SK-N-SH (cell line): ENCODE data around the gene NACC1. TPM values are rescaled to one million over a fixed set of nuclear protein-coding genes. Genes with fewer than 3 reads are reported as not detected.

Source experiments
- CTCF ChIA-PET: fragments of 300-600, 350-600 bp; formaldehyde crosslinking; extraction: SDS; loops from one replicate; lab custom pipeline; 2021; lab: Yijun Ruan, JAX
- POLR2A ChIA-PET: fragments of 350-600 bp; sonication (Branson Sonifier 250); formaldehyde crosslinking; extraction: SDS; loops from one replicate; lab custom pipeline; 2020; ENCODE audit warnings: antibody characterized with exemption, inconsistent platforms; lab: Yijun Ruan, JAX
- DNase-seq: peaks from one replicate; pipeline ENCODE4 v3.0.0; 2012
- H2AFZ ChIP-seq: fragments of 200-600 bp; sonication (generic); 2 replicates; pipeline ENCODE4 v1.8.1; 2016; ENCODE audit warnings: antibody characterized with exemption, mild to moderate bottlenecking, low read depth
- H3F3A ChIP-seq: fragments of 200-600 bp; sonication (generic); replicated peaks from 2 replicates; pipeline ENCODE3; 2016; ENCODE audit warnings: antibody characterized with exemption, mild to moderate bottlenecking; ENCODE audit not compliant: insufficient read depth
- H3K27ac ChIP-seq, 2 experiments: fragments of 200-500 bp in 1 of 2; fragments of 200-600 bp in 1 of 2; sonication (Bioruptor generic) in 1 of 2; sonication (generic), shearing (Covaris generic) in 1 of 2; 2 replicates each; pipeline versions ENCODE4 v1.5.1 to v1.6.1; 2014 to 2016; ENCODE audit warnings: low read depth in 2 of 2, inconsistent platforms in 1 of 2, low read length in 1 of 2, mild to moderate bottlenecking in 1 of 2, mixed read lengths in 1 of 2
- H3K27me3 ChIP-seq: fragments of 200-600 bp; sonication (generic), shearing (Covaris generic); 2 replicates; pipeline ENCODE4 v1.6.1; 2016; ENCODE audit warnings: mixed run types; ENCODE audit not compliant: insufficient read depth
- H3K36me3 ChIP-seq, 2 experiments: fragments of 200-500 bp in 1 of 2; fragments of 200-600 bp in 1 of 2; sonication (Bioruptor generic) in 1 of 2; sonication (generic) in 1 of 2; replicated peaks in 1 of 2; 2 replicates each; pipeline versions ENCODE3 to v1.5.1; 2014 to 2016; ENCODE audit warnings: low read length in 1 of 2, mild to moderate bottlenecking in 1 of 2; ENCODE audit not compliant: insufficient read depth in 2 of 2, control insufficient read depth in 1 of 2
- H3K4me1 ChIP-seq, 2 experiments: fragments of 200-500 bp in 1 of 2; fragments of 200-600 bp in 1 of 2; sonication (Bioruptor generic) in 1 of 2; sonication (generic), shearing (Covaris generic) in 1 of 2; 2 replicates each; pipeline versions ENCODE4 v1.5.1 to v1.6.1; 2014 to 2016; ENCODE audit warnings: low read depth in 1 of 2, low read length in 1 of 2, mixed run types in 1 of 2; ENCODE audit not compliant: insufficient read depth in 2 of 2, control insufficient read depth in 1 of 2
- H3K4me2 ChIP-seq: fragments of 200-600 bp; sonication (generic), shearing (Covaris generic); 2 replicates; pipeline ENCODE4 v1.6.1; 2017; ENCODE audit warnings: mixed run types
- H3K4me3 ChIP-seq, 2 experiments: fragments of 200-500 bp in 1 of 2; fragments of 200-600 bp in 1 of 2; sonication (Bioruptor generic) in 1 of 2; sonication (generic), shearing (Covaris generic) in 1 of 2; 2 replicates each; pipeline versions ENCODE4 v1.5.1 to v1.8.1; 2014 to 2016; ENCODE audit warnings: low read depth in 2 of 2, inconsistent platforms in 1 of 2, low read length in 1 of 2, mild to moderate bottlenecking in 1 of 2, mixed read lengths in 1 of 2, moderate library complexity in 1 of 2
- H3K79me2 ChIP-seq: fragments of 200-600 bp; sonication (generic); 2 replicates; pipeline ENCODE4 v1.8.1; 2017; ENCODE audit warnings: mild to moderate bottlenecking; ENCODE audit not compliant: insufficient read depth
- H3K9ac ChIP-seq: fragments of 200-600 bp; sonication (generic); 2 replicates; pipeline ENCODE4 v1.6.1; 2017; ENCODE audit warnings: mixed run types
- H3K9me2 ChIP-seq: fragments of 200-600 bp; sonication (generic); 2 replicates; pipeline ENCODE4 v1.6.1; 2017; ENCODE audit warnings: mixed run types
- H3K9me3 ChIP-seq: fragments of 200-600 bp; sonication (generic); 2 replicates; pipeline ENCODE4 v1.6.1; 2017; ENCODE audit warnings: mixed run types, mild to moderate bottlenecking, moderate library complexity
- H4K20me1 ChIP-seq: fragments of 200-600 bp; sonication (generic); 2 replicates; pipeline ENCODE4 v1.6.1; 2017; ENCODE audit warnings: mild to moderate bottlenecking, mixed run types; ENCODE audit not compliant: insufficient read depth
- FOSL2 ChIP-seq: IDR thresholded peaks from 2 replicates; pipeline ENCODE4 v1.4.0; 2012; ENCODE audit warnings: low read depth, mild to moderate bottlenecking, moderate library complexity, borderline replicate concordance
- FOXM1 ChIP-seq: IDR thresholded peaks from 2 replicates; pipeline ENCODE4 v1.4.0; 2012; ENCODE audit warnings: low read depth, mild to moderate bottlenecking
- GABPA ChIP-seq: IDR thresholded peaks from 2 replicates; pipeline ENCODE4 v1.4.0; 2012; ENCODE audit warnings: low read depth, mild to moderate bottlenecking
- GATA2 ChIP-seq: sonication (generic); formaldehyde crosslinking; IDR thresholded peaks from 2 replicates; pipeline ENCODE4 v1.5.0; 2020; ENCODE audit warnings: mild to moderate bottlenecking, missing genetic modification reagents
- IRF3 ChIP-seq: fragments of 150-350 bp; IDR thresholded peaks from 2 replicates; pipeline ENCODE4 v1.6.1; 2016; ENCODE audit warnings: mild to moderate bottlenecking, low read depth, low read length
- JUND ChIP-seq: IDR thresholded peaks from 2 replicates; pipeline ENCODE4 v1.4.0; 2012
- MEF2A ChIP-seq: IDR thresholded peaks from 2 replicates; pipeline ENCODE4 v1.4.0; 2012; ENCODE audit warnings: low read depth, borderline replicate concordance
- MXI1 ChIP-seq: IDR thresholded peaks from 2 replicates; pipeline ENCODE4 v1.6.1; 2012; ENCODE audit warnings: mild to moderate bottlenecking, low read depth, low read length, improper control_type of control experiment
- NFIC ChIP-seq: IDR thresholded peaks from 2 replicates; pipeline ENCODE4 v1.4.0; 2012; ENCODE audit warnings: borderline replicate concordance
- PBX3 ChIP-seq: IDR thresholded peaks from 2 replicates; pipeline ENCODE4; 2012
- RAD21 ChIP-seq: IDR thresholded peaks from 2 replicates; pipeline ENCODE4 v1.6.1; 2012; ENCODE audit warnings: mild to moderate bottlenecking, low read length
- RCOR1 ChIP-seq: fragments of 150-350 bp; IDR thresholded peaks from 2 replicates; pipeline ENCODE4 v1.6.1; 2017; ENCODE audit warnings: antibody characterized with exemption, low read length
- SIN3A ChIP-seq: IDR thresholded peaks from 2 replicates; pipeline ENCODE4 v1.6.1; 2012; ENCODE audit warnings: low read depth, mild to moderate bottlenecking, low read length, moderate library complexity, borderline replicate concordance
- TAF1 ChIP-seq: IDR thresholded peaks from 2 replicates; pipeline ENCODE4 v1.6.1; 2012; ENCODE audit warnings: low read depth, mild to moderate bottlenecking, low read length, moderate library complexity, borderline replicate concordance
- TCF12 ChIP-seq: IDR thresholded peaks from 2 replicates; pipeline ENCODE4 v1.4.0; 2012
- ZBTB33 ChIP-seq: IDR thresholded peaks from 2 replicates; pipeline ENCODE4 v1.4.0; 2012; ENCODE audit warnings: low read depth, borderline replicate concordance
- WGBS: methylation state at CpG from one replicate; pipeline ENCODE4 v1.1.6; 2017; ENCODE audit warnings: low lambda C conversion rate; 5-methylcytosine and 5-hydroxymethylcytosine counted together
- polyA plus RNA-seq, 3 experiments: library from polyadenylated mRNA; depleted of rRNA; stranded (reverse); fragments of >200 nt; gene quantifications; 2 replicates each; pipeline ENCODE4 v1.2.3, GENCODE V29; 2012

Gene NACC1
- polyA plus RNA-seq, 1 of the 3 experiments (the other 2 are of a cell fraction): 127 TPM

- TF ChIP-seq IRF3 (no peak), NFIC (no peak), RCOR1 (no peak), MXI1 (peak; percentile 37; the same call in 1 of the 2 replicates)
- H3F3A ChIP-seq: no peaks in the 10 kb centered on the region
- H3K4me2 ChIP-seq: peak overlapping the region; percentile 63
- DNase-seq: peak; percentile 91
- ChIA-PET POLR2A (interaction anchor here (0.8 to 1.7 kb wide), 7 partner anchors 14 to 154 kb away, joined by 3 to 6 read pairs (median 3); no protein-coding TSS in a partner anchor), CTCF (interaction anchor here (0.9 to 9.2 kb wide), 6 partner anchors 13 to 313 kb away, joined by 3 to 603 read pairs (median 79); partner anchors contain the start of genes DAND5 and LYL1)
- H4K20me1 ChIP-seq: no peaks in the 10 kb centered on the region
- peaks cover 0 to 13% of the 10 kb centered on the region in 2 experiments for H3K36me3 ChIP-seq
- H3K9me2 ChIP-seq: no peaks in the 10 kb centered on the region
- no peaks in the 10 kb centered on the region for H3K79me2 ChIP-seq
- no peaks in the 10 kb centered on the region for H3K9me3 ChIP-seq
- peaks cover 19 to 75% of the 10 kb centered on the region in 2 experiments for H3K4me1 ChIP-seq
- peak overlapping the region in 1 of 2 experiments; percentile 17; a peak in 1 of 4 replicates for H3K4me3 ChIP-seq
- H3K27ac ChIP-seq: peak overlapping the region; percentile 79 to 99
- WGBS: 50% methylated on average over 23 of the region's 25 CpGs
- peak overlapping the region; percentile 43; the same call in 1 of the 2 replicates for H3K9ac ChIP-seq
- no peaks in the 10 kb centered on the region for H3K27me3 ChIP-seq
- no peak overlapping the region for H2AFZ ChIP-seq
These were observed 26.5 kb upstream of the NACC1 start for GRCh38 chr19:13091400-13092157.

GRCh38 chr19:13092158-13092543, 25.9 kb upstream of the NACC1 start:
- ChIA-PET POLR2A (interaction anchor here (0.8 to 1.7 kb wide), 5 partner anchors 14 to 115 kb away, joined by 3 to 6 read pairs (median 4); no protein-coding TSS in a partner anchor), CTCF (interaction anchor here (1.2 to 9.2 kb wide), 5 partner anchors 12 to 314 kb away, joined by 4 to 603 read pairs (median 82); partner anchors contain the start of genes DAND5 and LYL1)
- Histone ChIP-seq H4K20me1 (no peaks in the 10 kb centered on the region), H3K27ac (peak overlapping the region; percentile 79 to 99; a peak in 3 of 4 replicates), H3K4me1 (peaks cover 19 to 76% of the 10 kb centered on the region in 2 experiments), H3K79me2 (no peaks in the 10 kb centered on the region), H3K4me2 (peak overlapping the region; percentile 63), H3K36me3 (peaks cover 0 to 11% of the 10 kb centered on the region in 2 experiments), H2AFZ (no peak overlapping the region), H3K9ac (peak overlapping the region; percentile 43; the same call in 1 of the 2 replicates), H3F3A (no peaks in the 10 kb centered on the region), H3K9me3 (no peaks in the 10 kb centered on the region), H3K9me2 (no peaks in the 10 kb centered on the region), H3K27me3 (no peaks in the 10 kb centered on the region), H3K4me3 (no peak overlapping the region)
- WGBS: 92% methylated on average over 2 of the region's 2 CpGs
- no peak for DNase-seq
- TF ChIP-seq JUND: no peak
- peak; percentile 9; the same call in 1 of the 2 replicates for TF ChIP-seq RAD21

GRCh38 chr19:13092606-13093235, 25.3 kb upstream of the NACC1 start:
- no peak overlapping the region for H3K4me3 ChIP-seq
- no peaks in the 10 kb centered on the region for H3K27me3 ChIP-seq
- H3K36me3 ChIP-seq: peaks cover 0 to 6% of the 10 kb centered on the region in 2 experiments
- CTCF ChIA-PET: interaction anchor here (0.9 to 9.2 kb wide), 14 partner anchors 12 to 160 kb away, joined by 3 to 603 read pairs (median 14); partner anchors contain the start of genes DAND5, FARSA, LYL1 and NACC1
- H3K9me3 ChIP-seq: no peaks in the 10 kb centered on the region
- H3K79me2 ChIP-seq: no peaks in the 10 kb centered on the region
- WGBS: 65% methylated on average over 7 of the region's 14 CpGs
- no peak overlapping the region for H2AFZ ChIP-seq
- H3F3A ChIP-seq: no peaks in the 10 kb centered on the region
- peaks cover 19 to 76% of the 10 kb centered on the region in 2 experiments for H3K4me1 ChIP-seq
- no peaks in the 10 kb centered on the region for H3K9me2 ChIP-seq
- no peak overlapping the region for H3K9ac ChIP-seq
- POLR2A ChIA-PET: interaction anchor here (1.0 to 1.7 kb wide), 3 partner anchors 15 to 115 kb away, joined by 3 to 5 read pairs (median 3); no protein-coding TSS in a partner anchor
- H4K20me1 ChIP-seq: no peaks in the 10 kb centered on the region
- peak overlapping the region; percentile 79 to 99; a peak in 3 of 4 replicates for H3K27ac ChIP-seq
- H3K4me2 ChIP-seq: no peak overlapping the region; the same call in 1 of the 2 replicates
- no peak for DNase-seq
- no peak for TF ChIP-seq PBX3
- TF ChIP-seq TAF1: no peak
- no peak for TF ChIP-seq TCF12
- TF ChIP-seq FOSL2: no peak
- TF ChIP-seq GABPA: no peak
- no peak for TF ChIP-seq SIN3A
- no peak for TF ChIP-seq FOXM1
- TF ChIP-seq GATA2 (CRISPR knock-in tag): no peak
- TF ChIP-seq MEF2A: no peak
- TF ChIP-seq ZBTB33: no peak
